Tibial artery (tissue), 4 donors: ENCODE results near the gene RBM39.
"Not testable (repeated sequence)": the region's sequence is repeated elsewhere in the genome, so short reads cannot be mapped to it uniquely, and the experiment has no call there.

Experiments
- DNase-seq, 2 donors: peaks; one replicate each; pipeline ENCODE4 v3.0.0-alpha.2; 2019
- H3K27ac ChIP-seq, 2 donors: fragments of 200-600 bp; sonication (generic) in 1 of 2; 1 replicate in 1 of 2; 2 replicates in 1 of 2; pipeline ENCODE4 v1.5.1; 2018 to 2019; ENCODE audit warnings: mild to moderate bottlenecking in 1 of 2
- H3K27me3 ChIP-seq, 2 donors: fragments of 200-600 bp; sonication (generic) in 1 of 2; one replicate each; pipeline versions ENCODE4 v1.5.1 to v1.6.0; 2016 to 2019
- H3K36me3 ChIP-seq, 3 donors: fragments of 200-600 bp; sonication (generic) in 2 of 3; one replicate each; pipeline ENCODE4 v1.5.1; 2016 to 2019; ENCODE audit warnings: mild to moderate bottlenecking in 2 of 3
- H3K4me1 ChIP-seq, 4 donors: fragments of 200-600 bp; sonication (generic) in 2 of 4; 1 replicate in 3 of 4; 2 replicates in 1 of 4; pipeline ENCODE4 v1.5.1; 2016 to 2019
- H3K4me3 ChIP-seq, 2 donors: fragments of 200-600 bp; sonication (generic) in 1 of 2; 1 replicate in 1 of 2; 2 replicates in 1 of 2; pipeline ENCODE4 v1.5.1; 2018 to 2019; ENCODE audit warnings: mild to moderate bottlenecking in 2 of 2
- H3K9me3 ChIP-seq, 3 donors: fragments of 200-600 bp; sonication (generic) in 1 of 3; one replicate each; pipeline ENCODE4 v1.5.1; 2016 to 2019
- CTCF ChIP-seq, 2 experiments: fragments of 200-600 bp in 1 of 2; fragments of 450-650 bp in 1 of 2; IDR thresholded peaks; one replicate each; pipeline ENCODE4 v1.5.1; 2017 to 2019; ENCODE audit warnings: antibody characterized with exemption in 2 of 2, mild to moderate bottlenecking in 1 of 2, moderate library complexity in 1 of 2
- intact Hi-C: fragments of 100-400 bp; cut with DNase I; formaldehyde crosslinking; loops from one replicate; pipeline ENCODE4 v1.15.0; 2023; ENCODE audit warnings: low total_unique reads

RBM39 gene

GRCh38 chr20:35726842-35727711 is 15.0 kb downstream of the RBM39 start:
- intact Hi-C loops = no loop called here
- DNase-seq = no peak
- Histone ChIP-seq H3K9me3 (no peaks in the 10 kb centered on the region), H3K4me3 (no peak overlapping the region), H3K36me3 (peaks cover 98 to 100% (median 100%) of the 10 kb centered on the region in 3 donors), H3K4me1 (peaks cover 0 to 44% (median 27%) of the 10 kb centered on the region in 4 donors), H3K27me3 (no peaks in the 10 kb centered on the region), H3K27ac (no peak overlapping the region)
- no peak for TF ChIP-seq CTCF (IDR thresholded peaks at IDR 0.05)

- H3K36me3 ChIP-seq = peaks cover 98 to 100% (median 100%) of the 10 kb centered on the region in 3 donors
- TF ChIP-seq CTCF (IDR thresholded peaks at IDR 0.05) = no peak
- intact Hi-C loops = no loop called here
- H3K27ac ChIP-seq = no peak overlapping the region
- no peak overlapping the region for H3K4me3 ChIP-seq
- H3K4me1 ChIP-seq = peaks cover 0 to 23% (median 12%) of the 10 kb centered on the region in 4 donors
- H3K9me3 ChIP-seq = no peaks in the 10 kb centered on the region
- H3K27me3 ChIP-seq = no peaks in the 10 kb centered on the region
- DNase-seq = no peak
Observed at GRCh38 chr20:35724321-35725230, 17.5 kb downstream of the RBM39 start.

- Histone ChIP-seq H3K36me3 (peaks cover 100% of the 10 kb centered on the region in 3 donors), H3K4me1 (peaks cover 0 to 15% (median 5%) of the 10 kb centered on the region in 4 donors)
- H3K27me3 ChIP-seq, DNase-seq, H3K9me3 ChIP-seq, H3K27ac ChIP-seq, H3K4me3 ChIP-seq, intact Hi-C loops: not testable (repeated sequence)
Observed at GRCh38 chr20:35723652-35724320, 18.3 kb downstream of the RBM39 start.

GRCh38 chr20:35723275-35723639 is 18.8 kb downstream of the RBM39 start:
- H3K27me3 ChIP-seq, H3K4me3 ChIP-seq, H3K27ac ChIP-seq, DNase-seq, H3K9me3 ChIP-seq, intact Hi-C loops: not testable (repeated sequence)
- Histone ChIP-seq H3K4me1 (peaks cover 0 to 11% (median 3%) of the 10 kb centered on the region in 4 donors), H3K36me3 (peaks cover 100% of the 10 kb centered on the region in 3 donors)

- H3K4me3 ChIP-seq = no peak overlapping the region
- H3K27me3 ChIP-seq = no peaks in the 10 kb centered on the region
- H3K4me1 ChIP-seq = peaks cover 0 to 11% (median 3%) of the 10 kb centered on the region in 4 donors
- no peak overlapping the region for H3K27ac ChIP-seq
- intact Hi-C loops = no loop called here
- H3K9me3 ChIP-seq = no peaks in the 10 kb centered on the region
- TF ChIP-seq CTCF (IDR thresholded peaks at IDR 0.05) = no peak
- peaks cover 100% of the 10 kb centered on the region in 3 donors for H3K36me3 ChIP-seq
- DNase-seq = no peak
Observed at GRCh38 chr20:35721621-35722020, 20.4 kb downstream of the RBM39 start.

- intact Hi-C loops = no loop called here
- Histone ChIP-seq H3K4me3 (no peak overlapping the region), H3K36me3 (peaks cover 100% of the 10 kb centered on the region in 3 donors), H3K27me3 (no peaks in the 10 kb centered on the region), H3K9me3 (no peaks in the 10 kb centered on the region), H3K27ac (no peak overlapping the region), H3K4me1 (peaks cover 0 to 11% (median 3%) of the 10 kb centered on the region in 4 donors)
- DNase-seq = no peak
- TF ChIP-seq CTCF (IDR thresholded peaks at IDR 0.05) = no peak
Observed at GRCh38 chr20:35721219-35721618, 20.8 kb downstream of the RBM39 start.
